ENCODE data around the gene RNF182.
"Not testable (repeated sequence)": the region's sequence is repeated elsewhere in the genome, so short reads cannot be mapped to it uniquely, and the experiment has no call there.

The RNF182 gene

DNA sequence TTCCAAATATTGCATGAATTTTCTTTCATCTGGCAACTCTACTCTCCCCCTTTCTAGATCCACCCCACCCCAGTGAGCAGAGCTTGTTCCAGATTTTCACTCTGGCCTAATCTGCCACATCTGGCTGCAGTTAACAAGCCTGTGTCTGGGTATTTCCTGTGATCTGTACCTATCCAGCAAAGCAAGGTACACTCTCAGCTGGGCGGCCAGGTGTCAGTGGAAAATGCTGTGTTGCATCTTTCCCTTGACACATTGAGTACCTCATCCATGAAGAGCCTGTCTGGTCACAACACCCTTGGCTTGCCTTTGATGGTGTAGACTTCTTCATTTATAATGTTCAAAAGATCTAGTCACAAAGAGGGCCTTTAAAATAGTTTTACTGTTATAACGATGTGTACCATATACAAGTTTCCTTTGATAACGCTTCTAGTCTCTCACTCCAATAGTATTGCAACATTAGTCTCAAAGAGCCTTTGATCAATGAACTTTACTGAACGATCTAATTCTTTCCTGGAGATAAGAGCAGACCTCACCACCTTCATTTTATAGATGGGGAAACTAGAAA, 6.0 kb upstream of the RNF182 start:
- no peak for DNase-seq

DNA sequence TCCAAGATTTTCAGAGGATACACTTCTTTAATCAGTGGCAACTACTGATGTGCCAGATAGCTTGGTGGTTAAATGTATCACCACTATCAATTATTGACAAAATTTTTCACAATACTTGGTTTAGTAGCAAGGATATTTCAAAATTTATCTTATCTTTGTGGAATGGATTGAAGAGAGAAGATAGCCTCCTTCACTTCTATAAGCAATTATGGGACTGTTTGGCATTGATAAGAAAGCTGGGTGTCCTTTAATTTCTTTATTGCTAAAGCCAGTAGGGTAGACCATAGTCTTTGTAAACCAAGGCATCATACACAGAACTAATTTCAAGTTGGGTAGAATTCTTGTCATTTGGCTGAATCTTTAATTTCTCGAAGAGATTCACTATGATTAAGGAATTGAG, 4.9 kb upstream of the RNF182 start:
- DNase-seq: no peak

DNA sequence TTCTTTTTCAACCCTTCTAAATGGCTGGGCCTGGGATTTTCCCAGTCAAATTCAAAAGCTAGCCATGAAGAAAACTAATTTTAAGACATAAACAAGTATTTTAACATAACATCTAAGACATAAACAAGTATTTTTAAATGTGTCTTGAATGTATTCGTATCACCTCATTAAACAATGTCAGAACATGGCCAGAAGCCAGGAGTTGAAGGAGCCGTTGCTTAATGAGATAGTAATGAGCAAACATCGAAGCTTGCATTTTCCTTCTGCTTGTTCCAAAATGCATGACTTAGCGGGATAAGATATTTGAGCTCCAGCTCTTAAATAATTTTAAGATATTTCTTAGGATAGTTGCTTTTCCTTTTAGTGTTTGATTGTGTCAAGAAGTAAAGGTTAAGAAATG, 4.2 kb upstream of the RNF182 start:
- no peak for DNase-seq

DNA sequence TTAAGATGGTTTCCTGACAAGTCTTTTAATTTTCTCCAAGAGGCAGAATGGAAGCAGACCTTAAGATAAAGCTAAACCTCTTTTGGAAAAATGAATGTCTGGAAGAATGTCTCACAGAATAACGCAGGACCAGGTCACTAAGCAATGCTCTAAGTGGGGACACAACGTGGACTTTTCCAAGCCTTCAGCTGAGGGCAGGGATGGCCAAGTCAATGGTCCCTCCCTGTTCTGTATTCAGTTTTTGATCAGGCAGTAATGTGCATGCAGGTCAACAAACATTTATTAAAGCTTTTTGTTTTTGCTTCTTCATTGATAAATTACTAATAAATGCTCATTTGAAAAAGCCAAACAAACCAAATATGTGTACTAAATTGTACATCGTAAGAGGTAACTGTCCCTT, 2.0 kb upstream of the RNF182 start:
- DNase-seq: no peak

DNA sequence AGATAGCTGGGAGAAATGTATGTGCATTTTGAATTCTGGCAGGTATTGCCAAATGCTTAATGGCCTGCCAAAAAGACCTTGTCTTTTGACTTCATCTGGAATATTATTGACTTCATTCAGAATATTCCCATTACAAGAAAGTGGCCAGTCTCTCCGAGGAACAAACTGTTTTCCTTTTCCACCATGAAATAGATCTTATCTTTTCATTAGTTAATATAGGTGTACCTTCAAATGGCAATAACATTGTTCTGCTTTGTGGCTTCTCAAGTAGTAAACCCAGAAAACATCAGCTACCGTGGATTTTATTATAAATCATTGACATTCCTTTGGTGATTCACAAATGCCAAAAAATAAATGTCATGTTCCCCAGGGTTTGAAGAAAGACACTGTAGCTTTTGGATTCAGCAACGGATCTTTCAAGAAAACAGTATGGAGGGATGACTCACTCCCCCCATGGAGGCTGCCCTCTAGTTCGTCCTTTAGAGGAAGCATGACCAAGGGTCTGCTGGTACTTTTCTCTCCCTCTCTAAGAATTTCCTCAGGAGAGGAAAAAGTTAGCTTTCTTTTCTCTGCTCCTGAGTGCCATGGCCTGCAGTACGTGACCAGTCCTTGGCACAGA, 1.1 kb upstream of the RNF182 start:
- no peak for DNase-seq

DNA sequence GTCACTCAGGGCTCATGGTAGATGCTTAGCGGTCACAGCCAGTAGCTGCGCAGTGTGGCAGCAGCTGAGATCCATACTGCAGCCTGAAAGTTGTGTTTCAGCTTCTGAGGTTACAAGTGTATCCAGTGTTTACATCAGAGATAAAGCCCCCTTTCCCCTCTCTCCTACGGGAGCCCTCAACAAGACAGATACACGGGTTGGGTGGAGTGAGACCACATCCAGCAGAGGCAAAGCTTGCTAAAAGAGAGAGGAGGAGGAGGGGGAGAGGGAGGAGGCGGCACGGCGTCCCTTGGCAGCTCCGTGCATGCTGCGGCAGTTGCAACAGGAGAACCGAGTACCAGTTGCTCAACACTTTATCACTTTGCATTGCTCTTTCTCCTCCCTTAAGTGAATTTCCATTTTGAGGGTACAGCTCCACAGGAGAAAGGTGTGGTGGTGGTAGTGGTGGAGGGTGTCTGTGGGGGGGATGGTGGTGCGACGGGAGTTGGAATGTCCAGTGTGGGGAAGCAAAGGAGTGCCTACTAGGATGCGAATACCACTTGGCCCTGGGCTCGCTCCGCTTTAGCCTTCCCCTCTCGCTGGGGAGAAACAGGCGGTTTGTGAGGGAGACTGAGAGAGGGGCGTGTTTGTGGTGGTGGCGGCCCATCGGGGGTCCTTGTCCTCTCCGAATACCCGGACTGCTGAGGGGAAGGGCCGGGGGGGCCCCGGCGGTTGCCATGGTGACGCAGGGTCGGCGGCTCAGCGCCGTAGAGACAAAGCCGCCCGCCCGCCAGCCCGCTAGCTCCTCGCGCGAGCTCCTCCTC, 405 bp upstream of the RNF182 start:
- DNase-seq: no peak

DNA sequence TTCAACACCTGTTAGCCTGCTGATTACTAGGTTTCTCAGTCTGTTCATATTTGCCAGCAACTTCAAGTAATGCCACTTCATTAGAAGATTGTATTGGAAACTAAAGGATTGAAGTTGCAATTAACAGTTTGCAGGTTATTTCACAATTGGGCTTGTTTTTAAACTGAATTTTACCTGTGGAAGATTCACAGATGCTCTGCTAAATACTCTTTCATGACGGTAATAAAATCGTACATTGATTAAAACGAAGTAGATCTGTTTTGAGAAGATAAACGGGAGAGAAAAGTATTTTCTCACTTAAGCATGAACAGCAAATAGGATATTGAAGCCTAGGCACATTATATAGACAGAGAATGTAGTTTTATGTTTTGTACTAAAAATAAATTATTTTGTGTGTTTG, 1.6 kb downstream of the RNF182 start:
- no peak for DNase-seq

DNA sequence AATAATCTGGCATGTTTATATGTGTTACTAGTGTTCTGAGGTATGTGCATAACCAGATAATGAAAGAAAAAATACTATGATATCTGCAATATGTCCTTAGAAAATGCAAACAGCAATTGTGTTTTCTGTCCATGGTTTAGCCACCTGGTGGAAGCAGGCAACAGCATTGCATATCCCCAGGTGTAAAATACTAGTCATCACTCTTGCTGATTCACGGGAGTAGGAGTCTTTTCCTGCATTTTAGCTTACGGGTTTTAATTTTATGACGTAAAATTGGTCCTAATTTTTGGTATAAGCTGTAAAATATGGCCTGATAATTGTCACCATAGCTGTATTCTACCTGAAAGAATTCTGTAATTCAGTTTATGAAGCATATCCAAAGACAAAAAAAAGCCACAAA, 2.5 kb downstream of the RNF182 start:
- DNase-seq: no peak

DNA sequence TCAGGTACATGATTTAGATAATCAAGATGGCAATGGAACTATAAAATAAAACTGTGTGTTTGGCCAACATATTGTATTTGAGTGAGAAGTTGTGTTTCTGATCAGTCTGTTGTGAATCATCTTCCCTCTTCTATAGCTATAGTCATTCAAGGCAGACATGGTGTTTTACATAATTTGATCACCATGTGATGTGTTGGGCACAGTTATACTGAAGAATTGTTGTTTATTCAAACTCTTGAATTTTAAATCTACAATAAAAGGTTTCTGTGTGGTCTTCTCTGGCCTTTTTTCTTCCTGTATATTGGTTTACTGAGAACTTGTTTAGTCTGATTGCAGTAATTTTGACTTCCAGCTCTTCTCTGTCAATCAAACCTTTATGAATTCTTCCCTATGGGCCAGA, 4.4 kb downstream of the RNF182 start:
- no peak for DNase-seq

DNA sequence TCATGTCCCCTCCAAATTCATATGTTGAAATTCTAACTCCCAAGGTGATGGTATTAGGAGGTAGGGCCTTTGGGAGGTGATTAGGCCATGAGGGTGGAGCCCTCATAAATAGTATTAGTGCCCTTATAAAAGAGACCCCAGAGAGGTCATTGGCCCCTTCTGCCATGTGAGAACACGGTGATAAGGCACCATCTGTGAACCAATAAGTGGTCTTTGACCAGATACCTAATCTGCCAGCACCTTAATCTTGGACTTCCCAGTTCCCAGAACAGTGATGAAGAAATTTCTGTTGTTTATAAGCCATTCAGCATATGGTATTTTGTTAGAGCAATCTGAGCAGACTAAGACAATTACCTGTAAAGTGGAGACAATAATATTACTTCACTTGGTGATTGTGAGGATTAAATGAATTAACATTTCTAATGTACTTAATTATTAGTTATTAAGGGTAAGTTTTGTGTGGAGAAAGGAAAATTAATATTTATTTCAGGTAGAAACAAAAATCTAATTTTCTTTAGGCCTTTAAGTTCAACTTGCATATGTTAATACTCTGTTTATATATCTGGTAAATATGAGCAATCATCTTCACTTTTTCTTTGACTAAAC, 7.1 kb downstream of the RNF182 start:
- DNase-seq: no peak

DNA sequence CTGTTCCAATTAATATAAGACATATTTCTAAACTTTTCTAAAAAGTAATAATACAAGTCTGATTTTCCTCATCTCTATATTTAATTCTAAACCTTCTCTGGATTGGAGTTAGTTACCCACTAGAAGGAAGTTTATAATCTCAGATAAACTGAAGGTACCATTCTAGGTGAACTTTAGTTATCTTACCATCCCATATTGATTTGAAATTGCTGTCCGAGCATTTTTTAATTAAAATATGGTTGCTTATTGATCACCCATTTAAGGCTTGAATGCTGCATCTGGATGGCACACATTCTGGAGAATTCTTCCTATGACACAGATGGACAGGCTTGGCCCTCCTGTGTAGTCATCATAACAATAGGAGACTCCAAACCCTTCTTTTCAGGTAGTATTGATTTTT, 8.0 kb downstream of the RNF182 start:
- DNase-seq: no peak

DNA sequence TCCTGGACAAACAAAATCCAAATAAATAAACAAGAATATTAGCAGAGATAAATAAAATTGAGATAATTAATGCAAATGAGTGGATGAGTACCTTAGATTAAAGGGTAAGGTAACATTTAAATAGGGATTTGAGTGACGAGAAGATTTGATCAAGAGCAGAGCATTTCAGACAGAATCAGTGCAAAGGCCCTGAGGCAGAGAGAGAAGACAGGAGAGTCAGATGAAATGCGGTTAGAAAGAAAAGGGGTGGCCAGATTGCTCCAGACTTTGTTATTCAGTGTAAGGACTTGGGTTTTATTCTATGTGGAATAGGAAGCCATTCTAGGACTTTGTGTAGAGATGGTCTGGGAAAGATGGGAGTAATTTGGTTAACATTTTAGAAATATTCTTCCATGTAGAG, 10.0 kb downstream of the RNF182 start:
- DNase-seq: no peak

DNA sequence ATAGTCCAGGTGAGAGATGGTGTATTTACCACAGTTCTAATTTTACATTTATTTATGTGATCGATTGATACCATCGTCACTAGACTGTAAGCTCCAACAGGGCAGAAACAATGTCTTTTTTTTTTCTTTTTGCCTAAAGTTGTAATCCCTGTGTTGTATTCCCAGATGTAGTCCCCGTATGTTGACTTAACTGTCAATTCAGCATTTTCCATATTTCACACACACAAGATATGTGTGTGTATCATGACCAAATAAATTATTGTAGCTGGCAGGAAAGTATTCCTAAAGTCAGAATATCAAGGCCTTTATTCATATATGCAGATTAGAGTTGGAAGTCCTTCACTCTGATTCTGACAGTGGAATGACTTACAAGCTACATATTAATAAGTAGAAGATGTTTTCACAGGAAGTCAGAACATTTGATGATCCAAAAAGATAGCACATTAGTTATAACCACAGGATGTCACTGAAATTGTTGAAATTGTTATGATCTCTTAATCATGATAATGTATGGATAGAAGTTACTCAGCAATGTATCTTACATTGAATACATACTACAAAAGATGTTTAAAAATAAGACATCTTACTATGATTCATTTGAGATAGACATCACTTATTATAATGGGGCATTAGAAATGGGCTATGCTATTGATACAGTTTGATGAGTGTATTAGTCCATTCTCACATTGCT, 10.6 kb downstream of the RNF182 start:
- no peak for DNase-seq

DNA sequence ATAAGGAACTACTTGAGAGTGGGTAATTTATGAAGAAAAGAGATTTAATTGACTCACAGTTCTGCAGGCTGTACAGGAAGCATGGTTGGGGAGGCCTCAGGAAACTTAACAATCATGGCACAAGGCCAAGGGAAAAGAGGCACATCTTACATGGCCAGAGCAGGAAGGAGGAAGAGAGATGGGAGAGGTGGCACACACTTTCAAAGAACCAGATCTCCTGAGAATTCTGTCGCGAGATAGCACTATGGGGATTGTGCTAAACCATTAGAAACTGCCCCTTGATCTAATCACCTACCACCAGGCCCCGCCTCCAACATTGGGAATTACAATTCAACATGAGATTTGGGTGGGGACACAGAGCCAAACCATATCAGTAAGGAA, 11.1 kb downstream of the RNF182 start:
- DNase-seq: not testable (repeated sequence)

DNA sequence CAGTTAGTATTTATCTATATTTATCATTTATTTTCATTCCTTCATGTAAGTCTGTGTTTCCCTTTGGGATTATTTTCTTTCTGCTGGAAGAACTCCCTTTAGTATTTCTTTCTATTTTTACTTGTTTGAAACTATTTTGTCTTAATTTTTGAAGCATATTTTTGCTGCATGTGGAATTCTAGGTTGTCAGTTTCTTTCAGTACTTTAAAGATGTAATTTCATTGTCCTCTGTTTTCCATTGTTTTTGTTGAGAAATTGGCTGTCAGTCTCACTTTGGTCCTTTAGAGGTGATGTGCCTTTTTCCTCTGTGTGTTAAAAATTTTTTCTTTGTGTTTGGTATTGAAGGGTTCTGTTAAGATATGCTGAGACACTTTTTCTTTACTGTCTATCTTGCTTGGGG, 17.1 kb downstream of the RNF182 start:
- DNase-seq: no peak

DNA sequence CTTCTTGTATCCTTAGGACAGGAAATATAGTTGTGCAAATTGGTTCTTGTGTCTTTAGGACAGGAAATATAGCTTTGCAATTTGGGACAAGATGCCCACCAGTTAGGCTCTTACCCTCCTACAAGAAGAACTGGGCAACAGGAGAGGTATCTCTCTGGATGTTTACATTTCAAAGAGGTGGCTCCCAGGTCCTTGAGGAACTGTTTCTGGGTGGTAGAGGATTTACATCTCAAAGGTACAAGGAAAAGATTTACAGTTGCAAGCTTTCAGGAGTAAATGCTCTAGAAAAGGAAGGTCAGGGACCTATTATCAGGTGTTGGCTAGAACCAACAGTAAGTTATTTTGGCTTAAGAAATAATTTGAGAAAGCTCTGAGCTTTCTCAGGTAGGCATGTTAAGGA, 19.2 kb downstream of the RNF182 start:
- DNase-seq: no peak

DNA sequence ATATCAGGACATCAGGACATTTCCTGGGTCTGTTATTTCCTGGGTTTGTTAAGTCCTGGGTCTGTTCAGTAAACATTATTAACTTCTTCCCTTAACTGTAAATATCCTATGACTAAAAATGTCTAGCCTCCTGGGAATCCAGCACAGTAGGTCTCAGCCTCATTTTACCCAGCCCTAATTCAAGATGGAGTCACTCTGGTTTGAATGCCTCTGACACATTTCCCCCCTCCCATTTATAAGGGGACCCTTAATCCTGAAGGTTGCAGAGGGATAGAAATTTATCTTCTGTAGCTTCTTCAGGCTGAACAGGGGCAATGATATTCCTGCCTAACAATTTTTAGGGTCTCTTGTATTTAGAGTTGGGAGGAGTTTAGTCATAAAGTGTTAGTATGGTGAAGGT, 21.8 kb downstream of the RNF182 start:
- no peak for DNase-seq

DNA sequence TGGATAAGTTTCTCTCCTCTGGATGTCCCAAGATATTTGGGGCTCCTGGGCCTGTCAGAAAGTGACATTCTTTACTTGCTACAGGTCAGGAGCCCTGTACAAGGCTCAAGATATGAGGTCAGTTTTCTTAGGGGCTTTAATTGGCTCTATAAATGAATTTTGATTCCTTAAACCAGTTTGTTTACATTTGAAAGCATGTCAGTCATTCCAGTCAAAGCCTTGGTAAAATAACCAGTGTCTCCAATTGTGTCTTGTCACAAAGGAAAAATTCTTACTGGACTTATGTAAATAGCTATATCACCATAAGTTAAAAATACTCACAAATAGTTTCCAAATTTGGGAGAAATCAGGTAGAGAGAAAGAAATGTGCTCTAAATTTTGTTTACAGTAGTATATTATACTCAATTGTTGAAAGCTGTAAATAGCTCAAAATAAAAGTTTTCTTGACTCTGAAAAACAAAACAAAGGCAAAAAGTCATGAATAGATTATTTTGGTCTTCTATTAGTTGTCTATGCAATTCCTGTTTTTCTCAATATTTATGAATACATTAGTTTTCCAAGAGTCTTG, 22.9 kb downstream of the RNF182 start:
- DNase-seq: no peak

DNA sequence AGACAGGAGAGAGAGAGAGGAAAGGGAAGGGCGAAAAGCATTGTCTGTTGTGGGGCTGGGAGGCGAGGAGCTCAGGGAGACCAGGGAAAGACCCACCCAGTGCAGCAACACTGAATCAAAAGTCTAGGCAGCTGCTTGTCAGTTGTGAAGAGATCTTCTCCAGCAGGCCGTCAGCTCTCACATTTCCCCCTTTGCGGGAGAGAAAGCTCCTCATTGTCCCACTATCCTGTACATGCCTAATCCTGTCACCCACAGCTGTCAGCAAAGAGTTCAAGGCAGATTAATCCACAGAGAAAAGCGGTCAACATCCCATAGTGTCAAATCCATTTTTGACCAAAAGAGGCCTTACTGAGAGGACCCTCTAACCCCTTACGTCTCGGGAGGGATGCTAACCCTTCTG, 27.3 kb downstream of the RNF182 start:
- DNase-seq: no peak

DNA sequence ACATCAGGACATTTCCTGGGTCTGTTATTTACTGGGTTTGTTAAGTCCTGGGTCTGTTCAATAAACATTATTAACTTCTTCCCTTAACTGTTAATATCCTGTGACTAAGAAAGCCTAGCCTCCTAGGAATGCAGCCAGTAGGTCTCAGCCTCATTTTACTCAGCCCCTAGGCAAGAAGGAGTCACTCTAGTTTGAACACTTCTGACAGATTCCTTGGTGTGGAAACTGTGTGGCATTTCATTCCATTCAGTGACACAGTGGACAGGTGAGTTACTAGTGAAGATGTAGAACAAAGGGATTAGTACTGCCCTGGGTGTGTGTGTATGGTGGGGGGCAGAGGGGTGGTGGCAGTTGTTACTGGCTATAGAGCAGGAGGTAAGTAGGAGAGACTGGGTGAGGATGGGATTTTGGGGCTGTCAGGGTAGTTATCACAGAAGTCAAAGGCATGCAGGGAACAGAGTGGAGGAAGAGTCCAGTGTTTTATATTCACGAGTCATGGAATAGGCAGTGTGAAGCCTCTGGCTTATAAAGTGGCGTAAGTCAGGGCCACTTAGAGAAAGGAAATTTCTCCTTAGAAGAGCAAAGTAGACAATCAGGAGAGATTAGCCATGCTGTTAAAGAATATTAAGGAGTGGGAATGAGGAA, 28.4 kb downstream of the RNF182 start:
- DNase-seq: no peak

DNA sequence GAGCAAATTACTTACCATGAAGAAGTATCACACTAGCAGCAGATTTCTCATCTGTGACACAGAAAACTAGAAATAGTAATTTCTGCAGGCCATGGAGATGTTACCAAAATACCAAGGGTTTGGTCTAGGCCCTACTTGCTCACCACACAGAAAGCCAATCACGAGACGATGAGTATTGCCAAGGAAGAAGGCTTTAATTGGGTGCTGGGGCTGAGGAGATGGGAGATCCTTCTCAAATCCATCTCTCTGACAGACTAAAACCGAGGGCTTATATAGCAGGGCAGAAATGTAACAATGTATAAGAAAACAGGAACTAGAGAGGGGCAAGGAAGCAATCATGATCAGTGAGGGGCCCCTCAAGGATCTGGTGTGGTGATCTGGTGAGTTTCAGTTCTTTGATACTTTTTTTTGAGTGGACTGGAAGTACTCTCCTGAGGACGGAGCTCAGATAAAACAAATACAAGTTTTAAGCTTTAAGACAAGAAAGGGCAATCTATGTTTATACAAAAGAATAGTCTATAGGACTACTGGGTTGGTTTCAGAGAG, 40.9 kb downstream of the RNF182 start:
- no peak for DNase-seq

DNA sequence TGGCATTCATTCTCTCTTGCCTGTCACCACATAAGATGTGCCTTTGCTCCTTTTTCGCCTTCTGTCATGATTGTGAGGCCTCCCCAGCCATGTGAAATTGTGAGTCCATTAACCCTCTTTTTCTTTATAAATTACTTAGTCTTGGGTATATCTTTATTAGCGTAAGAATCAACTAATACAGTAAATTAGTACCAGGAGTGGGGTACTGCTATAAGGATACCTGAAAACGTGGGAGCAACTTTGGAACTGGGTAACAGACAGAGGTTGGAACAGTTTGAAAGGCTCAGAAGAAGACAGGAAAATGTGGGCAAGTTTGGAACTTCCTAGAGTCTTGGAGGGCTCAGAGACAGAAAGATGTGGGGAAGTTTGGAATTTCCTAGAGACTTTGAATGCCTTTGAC, 46.6 kb downstream of the RNF182 start:
- no peak for DNase-seq

All from NK-92 treated with Interleukin-12 subunit alpha and Interleukin-12 subunit beta, amount 100 ng/mL, for 24 hours (cell line).